H1 (cell line): ENCODE measurements around the gene CTCF. TPM values are rescaled to one million over a fixed set of nuclear protein-coding genes. Genes with fewer than 3 reads are reported as not detected.

Experiments
- CTCF ChIA-PET: fragments of 300-600 bp; sonication (Branson Sonifier 250); formaldehyde crosslinking; loops from one replicate; lab custom pipeline; 2021; ENCODE audit not compliant: partially characterized antibody; lab: Charles Lee
- POLR2A ChIA-PET: fragments of 300-600 bp; sonication (Branson Sonifier 250); formaldehyde crosslinking; loops from one replicate; lab custom pipeline; 2021; ENCODE audit warnings: inconsistent platforms; ENCODE audit not compliant: partially characterized antibody; lab: Charles Lee
- DNase-seq, 2 experiments: peaks; one replicate each; pipeline versions ENCODE4 v3.0.0 to v3.0.0-alpha.2; 2010 to 2022; ENCODE audit warnings: low spot score in 2 of 2, low read depth in 1 of 2, mixed read lengths in 1 of 2
- FAIRE-seq: peaks from 2 replicates; lab custom pipeline; 2011; peaks lifted over from hg19 to GRCh38; lab: Jason Lieb, UNC
- H2AFZ ChIP-seq: 2 replicates; pipeline ENCODE4 v1.8.1; 2012; ENCODE audit warnings: low read length, inconsistent platforms
- H2AK5ac ChIP-seq: 2 replicates; pipeline ENCODE4 v1.6.1; 2013; ENCODE audit warnings: low read depth, low read length
- H2BK120ac ChIP-seq: replicated peaks from 2 replicates; pipeline ENCODE3; 2013; ENCODE audit warnings: low read depth, low read length, inconsistent platforms
- H2BK12ac ChIP-seq: 2 replicates; pipeline ENCODE4 v1.6.1; 2013; ENCODE audit warnings: low read depth, low read length
- H2BK15ac ChIP-seq: 2 replicates; pipeline ENCODE4 v1.6.1; 2013; ENCODE audit warnings: low read length
- H2BK20ac ChIP-seq: 2 replicates; pipeline ENCODE4 v1.6.1; 2013; ENCODE audit warnings: low read length
- H2BK5ac ChIP-seq: 2 replicates; pipeline ENCODE4 v1.6.1; 2013; ENCODE audit warnings: low read depth, low read length
- H3K14ac ChIP-seq: 2 replicates; pipeline ENCODE4 v1.6.1; 2013; ENCODE audit warnings: inconsistent platforms; ENCODE audit not compliant: insufficient read length
- H3K18ac ChIP-seq: 2 replicates; pipeline ENCODE4 v1.6.1; 2013; ENCODE audit warnings: low read length; ENCODE audit errors: extremely low read depth
- H3K23ac ChIP-seq: 2 replicates; pipeline ENCODE4 v1.6.1; 2013; ENCODE audit warnings: inconsistent platforms; ENCODE audit not compliant: insufficient read length
- H3K23me2 ChIP-seq: 2 replicates; pipeline ENCODE4 v1.6.1; 2013; ENCODE audit warnings: low read depth, low read length
- H3K27ac ChIP-seq: 2 replicates; pipeline ENCODE4 v1.6.1; 2011; ENCODE audit warnings: low read depth, low read length, inconsistent platforms
- H3K27me3 ChIP-seq, 4 experiments: replicated peaks in 1 of 4; 1 replicate in 1 of 4; 2 replicates in 3 of 4; pipeline versions ENCODE4 v1.6.1 to v1.8.1; 2011 to 2013; ENCODE audit warnings: low read length in 3 of 4, mild to moderate bottlenecking in 3 of 4, inconsistent platforms in 2 of 4, mixed read lengths in 2 of 4, moderate library complexity in 1 of 4; ENCODE audit not compliant: control insufficient read depth in 3 of 4, insufficient read depth in 3 of 4; ENCODE audit errors: extremely low read depth in 1 of 4
- H3K36me3 ChIP-seq, 4 experiments: 2 replicates each; pipeline versions ENCODE4 v1.6.1 to v1.8.1; 2011 to 2013; ENCODE audit warnings: mild to moderate bottlenecking in 4 of 4, low read length in 3 of 4, moderate library complexity in 2 of 4, control low read depth in 1 of 4, inconsistent platforms in 1 of 4; ENCODE audit not compliant: insufficient read depth in 4 of 4, control insufficient read depth in 2 of 4
- H3K4ac ChIP-seq: replicated peaks from 2 replicates; pipeline ENCODE3; 2013; ENCODE audit warnings: low read length, low read depth, mixed read lengths, inconsistent platforms; ENCODE audit not compliant: insufficient read length
- H3K4me1 ChIP-seq, 4 experiments: replicated peaks in 1 of 4; 1 replicate in 1 of 4; 2 replicates in 3 of 4; pipeline versions ENCODE4 v1.6.1 to v1.8.1; 2011 to 2013; ENCODE audit warnings: low read length in 3 of 4, inconsistent platforms in 2 of 4, mixed read lengths in 1 of 4; ENCODE audit not compliant: insufficient read depth in 4 of 4, control insufficient read depth in 3 of 4
- H3K4me2 ChIP-seq, 2 experiments: 2 replicates each; pipeline versions ENCODE4 v1.6.1 to v1.8.1; 2011 to 2013; ENCODE audit warnings: low read depth in 2 of 2, low read length in 2 of 2, control low read depth in 1 of 2, inconsistent platforms in 1 of 2, mild to moderate bottlenecking in 1 of 2; ENCODE audit not compliant: insufficient read depth in 1 of 2
- H3K4me3 ChIP-seq, 4 experiments: fragments of 200-600, 300-600 bp in 1 of 4; sonication (generic), shearing (Covaris generic), sonication (Bioruptor Twin) in 1 of 4; 2 replicates each; pipeline versions ENCODE4 v1.5.1 to v1.8.1; 2011 to 2016; ENCODE audit warnings: low read length in 4 of 4, low read depth in 3 of 4, control low read depth in 2 of 4, inconsistent platforms in 2 of 4, mild to moderate bottlenecking in 2 of 4, mixed read lengths in 1 of 4, moderate library complexity in 1 of 4; ENCODE audit not compliant: insufficient read depth in 2 of 4; ENCODE audit errors: extremely low read depth in 1 of 4
- H3K56ac ChIP-seq: replicated peaks from 2 replicates; pipeline ENCODE3; 2013; ENCODE audit warnings: low read depth, mild to moderate bottlenecking, mixed read lengths, low read length, inconsistent platforms; ENCODE audit not compliant: insufficient read length
- H3K79me1 ChIP-seq: 2 replicates; pipeline ENCODE4 v1.6.1; 2013; ENCODE audit warnings: low read depth, low read length, control low read depth
- H3K79me2 ChIP-seq, 2 experiments: 2 replicates each; pipeline versions ENCODE4 v1.6.1 to v1.8.1; 2012 to 2013; ENCODE audit warnings: low read length in 2 of 2, mild to moderate bottlenecking in 2 of 2, inconsistent platforms in 1 of 2; ENCODE audit not compliant: insufficient read depth in 2 of 2, control insufficient read depth in 1 of 2
- H3K9ac ChIP-seq, 4 experiments: replicated peaks in 1 of 4; 1 replicate in 1 of 4; 2 replicates in 3 of 4; pipeline versions ENCODE4 v1.6.1 to v1.8.1; 2011 to 2013; ENCODE audit warnings: low read depth in 3 of 4, low read length in 3 of 4, control low read depth in 2 of 4, mild to moderate bottlenecking in 2 of 4, moderate library complexity in 2 of 4, inconsistent platforms in 1 of 4; ENCODE audit errors: extremely low read depth in 1 of 4
- H3K9me3 ChIP-seq, 2 experiments: 2 replicates each; pipeline versions ENCODE4 v1.6.1 to v1.8.1; 2012 to 2013; ENCODE audit warnings: mild to moderate bottlenecking in 2 of 2, moderate library complexity in 2 of 2, control low read depth in 1 of 2, inconsistent platforms in 1 of 2, low read depth in 1 of 2, low read length in 1 of 2, mixed read lengths in 1 of 2; ENCODE audit not compliant: insufficient read depth in 2 of 2
- H4K20me1 ChIP-seq, 2 experiments: replicated peaks in 1 of 2; 2 replicates each; pipeline versions ENCODE3 to v1.8.1; 2011 to 2013; ENCODE audit warnings: inconsistent platforms in 2 of 2, low read length in 2 of 2, mild to moderate bottlenecking in 1 of 2; ENCODE audit not compliant: insufficient read depth in 2 of 2, control insufficient read depth in 1 of 2
- H4K5ac ChIP-seq: 2 replicates; pipeline ENCODE4 v1.6.1; 2013; ENCODE audit warnings: low read length, low read depth, mixed read lengths, inconsistent platforms; ENCODE audit not compliant: insufficient read length
- H4K8ac ChIP-seq: 2 replicates; pipeline ENCODE4 v1.8.0; 2013; ENCODE audit warnings: mild to moderate bottlenecking, moderate library complexity, low read length, inconsistent platforms; ENCODE audit not compliant: insufficient read depth; ENCODE audit errors: extremely low read depth
- H4K91ac ChIP-seq: replicated peaks from 2 replicates; pipeline ENCODE3; 2013; ENCODE audit warnings: low read length, mixed read lengths, inconsistent platforms; ENCODE audit not compliant: insufficient read length
- HDAC2 ChIP-seq, 2 experiments: fragments of 300-600 bp in 1 of 2; sonication (generic) in 1 of 2; IDR thresholded peaks; 2 replicates each; pipeline ENCODE4 v1.6.1; 2011 to 2012; ENCODE audit warnings: low read depth in 2 of 2, low read length in 2 of 2, mild to moderate bottlenecking in 2 of 2, moderate library complexity in 2 of 2, borderline replicate concordance in 1 of 2, inconsistent platforms in 1 of 2
- NANOG ChIP-seq: IDR thresholded peaks from 2 replicates; pipeline ENCODE4 v1.6.1; 2011; ENCODE audit warnings: low read length, low read depth, mild to moderate bottlenecking, inconsistent platforms; ENCODE audit not compliant: insufficient read depth, poor library complexity, severe bottlenecking
- TAF1 ChIP-seq: IDR thresholded peaks from 2 replicates; pipeline ENCODE4 v1.6.1; 2011; ENCODE audit warnings: mild to moderate bottlenecking, low read depth, low read length
- WGBS, 2 experiments: shearing (Covaris generic) in 1 of 2; methylation state at CpG; one replicate each; pipeline versions ENCODE4 v1.1.6 to v1.1.7; 2013 to 2015; ENCODE audit warnings: low lambda C conversion rate in 2 of 2, mixed read lengths in 2 of 2, inconsistent platforms in 1 of 2, low coverage in 1 of 2, missing lambda C conversion rate in 1 of 2; ENCODE audit not compliant: insufficient replicate concordance in 2 of 2, insufficient coverage in 1 of 2, insufficient read length in 1 of 2; ENCODE audit errors: extremely low coverage in 1 of 2, missing lambda C conversion rate in 1 of 2; 5-methylcytosine and 5-hydroxymethylcytosine counted together
- polyA plus RNA-seq, 7 experiments: library from polyadenylated mRNA; depleted of rRNA in 3 of 7; stranded (reverse) in 5 of 7; unstranded in 2 of 7; fragments of >200 nt in 5 of 7; fragments of 200-250 nt in 2 of 7; gene quantifications; 1 replicate in 5 of 7; 2 replicates in 1 of 7; 4 replicates in 1 of 7; pipeline versions ENCODE4 v1.2.1 to v1.2.3, GENCODE V29; 2011 to 2013; ENCODE audit warnings: missing spikeins in 2 of 7, mixed read lengths in 2 of 7
- total RNA-seq: library from RNA; stranded (reverse); fragmentation: NEBNext Ultra II Directional; extraction: Animal tissue kit (Norgen Biotek cat#: 25700); gene quantifications from 2 replicates; pipeline ENCODE4 v1.2.1, GENCODE V29; 2021

Gene CTCF
- total and polyA plus RNA-seq, 2 of the 8 experiments (the other 6 are each of a cell fraction or from before 2014, with no cell fraction given) = 32.4 to 66.0 TPM

DNA sequence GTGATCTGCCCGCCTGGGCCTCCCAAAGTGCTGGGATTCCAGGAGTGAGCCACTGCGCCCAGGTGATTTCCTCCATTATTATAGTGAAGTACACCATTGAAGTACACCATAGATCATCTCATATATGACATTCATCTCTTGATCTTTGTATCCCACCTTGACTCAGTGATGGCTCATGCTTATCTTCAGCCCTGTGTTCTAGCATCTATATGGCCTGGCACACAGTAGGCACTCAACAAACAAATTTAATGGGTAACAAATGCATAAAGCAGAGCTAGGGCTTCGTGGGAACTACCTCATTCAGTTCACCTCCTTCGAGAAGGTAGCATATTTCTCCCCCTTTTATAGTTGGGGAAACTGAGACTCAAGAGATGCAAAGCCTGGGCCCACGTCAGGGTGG, 103.3 kb downstream of the CTCF start:
- Histone ChIP-seq H3K9me3 (no peaks in the 10 kb centered on the region), H2AK5ac (no peak overlapping the region), H3K4me2 (peak overlapping the region; percentile 78 to 95), H3K18ac (no peak overlapping the region), H4K91ac (no peak overlapping the region), H3K9ac (peak overlapping the region in 1 of 4 experiments; percentile 2; a peak in 4 of 7 replicates), H3K4ac (no peak overlapping the region), H2BK15ac (no peak overlapping the region), H3K79me2 (no peaks in the 10 kb centered on the region), H2BK12ac (no peak overlapping the region), H4K8ac (no peak overlapping the region), H4K20me1 (peaks cover 6 to 8% of the 10 kb centered on the region in 2 experiments), H3K27ac (no peak overlapping the region), H3K4me1 (peaks cover 0 to 29% (median 20%) of the 10 kb centered on the region in 4 experiments; a peak in 5 of 7 replicates), H3K4me3 (peak overlapping the region; percentile 44 to 73 (median 51)), H4K5ac (no peak overlapping the region), H2BK5ac (no peak overlapping the region), H2BK20ac (no peak overlapping the region), H3K27me3 (peaks cover 0 to 3% (median 0%) of the 10 kb centered on the region in 4 experiments; a peak in 2 of 7 replicates), H2BK120ac (no peak overlapping the region), H3K79me1 (no peaks in the 10 kb centered on the region), H3K56ac (no peak overlapping the region), H2AFZ (0 out of 2 replicates have a peak overlapping the region, but pooled peaks have one; percentile 4), H3K23ac (no peak overlapping the region), H3K14ac (no peak overlapping the region), H3K23me2 (peaks cover 20% of the 10 kb centered on the region; the same call in 1 of the 2 replicates), H3K36me3 (no peaks in the 10 kb centered on the region)
- DNase-seq (no peak), FAIRE-seq (no peak)
- POLR2A ChIA-PET = interaction anchor here (1.9 kb wide), 1 partner anchor 104 kb away, joined by 5 read pairs; no protein-coding TSS in a partner anchor
- CTCF ChIA-PET = interaction anchor here (0.7 to 13.7 kb wide), 15 partner anchors 11 to 277 kb away, joined by 3 to 202 read pairs (median 4); partner anchors contain the start of genes CARMIL2 and RIPOR1
- TF ChIP-seq HDAC2 (IDR thresholded peaks at IDR 0.05; ENCODE audit: borderline replicate concordance in 1 of 2, low read depth in 2 of 2, low read length in 2 of 2) (no peak), NANOG (no peak), TAF1 (0 out of 2 replicates have a peak, but pooled peaks have one; percentile 5)
- 65% methylated on average over 5 of the region's 5 CpGs; no CpG with 5 or more reads in 1 of the 2 experiments for WGBS, 2 experiments
